ENCODE data around the gene TMEM238L.

DNA sequence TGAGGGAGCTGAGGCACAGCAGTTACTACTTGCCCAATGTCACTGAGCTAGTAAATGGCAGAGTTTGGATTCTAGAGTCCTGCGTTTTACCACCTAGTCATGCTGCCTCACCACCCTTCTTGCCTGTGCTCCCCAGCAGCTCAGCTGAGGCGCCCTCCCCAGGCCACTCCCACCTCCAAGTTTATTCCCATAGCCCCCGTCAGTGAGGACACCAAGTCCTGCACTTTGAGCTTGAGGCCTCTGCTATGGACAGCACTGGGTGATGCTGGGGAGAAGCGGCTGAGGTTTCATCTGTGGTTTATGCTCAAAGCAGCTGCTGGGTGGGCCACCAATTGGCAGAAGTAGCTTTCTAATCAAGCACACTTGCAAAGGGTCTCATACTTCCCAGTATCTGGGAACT, 36.7 kb downstream of the TMEM238L start:
- TF ChIP-seq CTCF (IDR thresholded peaks at IDR 0.05) (no peak), POLR2A (IDR thresholded peaks at IDR 0.05) (no peak)
